ENCODE data around the gene EFNA5.
"Not testable (repeated sequence)": the region's sequence is repeated elsewhere in the genome, so short reads cannot be mapped to it uniquely, and the experiment has no call there.

EFNA5 gene

GRCh38 chr5:107368615-107369014 lies 302.1 kb downstream of the EFNA5 start:
- DNase-seq (ENCODE audit: low read depth, low spot score), result no peak

GRCh38 chr5:107367939-107368338 lies 302.8 kb downstream of the EFNA5 start:
- no peak for DNase-seq (ENCODE audit: low read depth, low spot score)

- DNase-seq (ENCODE audit: low read depth, low spot score), result no peak
These were observed 303.3 kb downstream of the EFNA5 start for GRCh38 chr5:107367480-107367879.

GRCh38 chr5:107365320-107366109 lies 305.2 kb downstream of the EFNA5 start:
- no peak for DNase-seq (ENCODE audit: low read depth, low spot score)

- DNase-seq (ENCODE audit: low read depth, low spot score), result no peak
These were observed 306.1 kb downstream of the EFNA5 start for GRCh38 chr5:107364443-107365319.

- DNase-seq (ENCODE audit: low read depth, low spot score), result no peak
These were observed 307.0 kb downstream of the EFNA5 start for GRCh38 chr5:107363768-107364167.

- no peak for DNase-seq (ENCODE audit: low read depth, low spot score)
These were observed 308.8 kb downstream of the EFNA5 start for GRCh38 chr5:107361945-107362344.

GRCh38 chr5:107359916-107360234 lies 310.9 kb downstream of the EFNA5 start:
- DNase-seq (ENCODE audit: low read depth, low spot score), result no peak

- DNase-seq (ENCODE audit: low read depth, low spot score), result no peak
These were observed 311.5 kb downstream of the EFNA5 start for GRCh38 chr5:107359033-107359915.

GRCh38 chr5:107356891-107357290 lies 313.8 kb downstream of the EFNA5 start:
- no peak for DNase-seq (ENCODE audit: low read depth, low spot score)

- DNase-seq (ENCODE audit: low read depth, low spot score), result no peak
These were observed 318.2 kb downstream of the EFNA5 start for GRCh38 chr5:107352576-107352975.

- DNase-seq (ENCODE audit: low read depth, low spot score), result not testable (repeated sequence)
These were observed 324.2 kb downstream of the EFNA5 start for GRCh38 chr5:107346580-107346979.

GRCh38 chr5:107342371-107342770 lies 328.4 kb downstream of the EFNA5 start:
- DNase-seq (ENCODE audit: low read depth, low spot score), result no peak

GRCh38 chr5:107341376-107342084 lies 329.2 kb downstream of the EFNA5 start:
- DNase-seq (ENCODE audit: low read depth, low spot score), result no peak

- no peak for DNase-seq (ENCODE audit: low read depth, low spot score)
These were observed 330.1 kb downstream of the EFNA5 start for GRCh38 chr5:107340631-107341030.

GRCh38 chr5:107338335-107338734 lies 332.4 kb downstream of the EFNA5 start:
- no peak for DNase-seq (ENCODE audit: low read depth, low spot score)

GRCh38 chr5:107337281-107337680 lies 333.5 kb downstream of the EFNA5 start:
- no peak for DNase-seq (ENCODE audit: low read depth, low spot score)

GRCh38 chr5:107331882-107332281 lies 338.9 kb downstream of the EFNA5 start:
- DNase-seq (ENCODE audit: low read depth, low spot score), result no peak

GRCh38 chr5:107331312-107331711 lies 339.4 kb downstream of the EFNA5 start:
- no peak for DNase-seq (ENCODE audit: low read depth, low spot score)

GRCh38 chr5:107330903-107331302 lies 339.8 kb downstream of the EFNA5 start:
- no peak for DNase-seq (ENCODE audit: low read depth, low spot score)

GRCh38 chr5:107329850-107330249 lies 340.9 kb downstream of the EFNA5 start:
- DNase-seq (ENCODE audit: low read depth, low spot score), result no peak

Data from activated CD4-positive, CD25-positive, alpha-beta regulatory T cell treated with anti-CD3 and anti-CD28 coated beads, Interleukin-2, amount 50 U/mL, for 16 hours (primary cell).